ENCODE data around the gene GALNT7. TPM values are rescaled to one million over a fixed set of nuclear protein-coding genes. Genes with fewer than 3 reads are reported as not detected.

GALNT7 gene
- total RNA-seq, 1 donor from 2014 or later, result 26.0 TPM

- TF ChIP-seq CTCF (IDR thresholded peaks at IDR 0.05), result no peak
- Mint-ChIP-seq H3K27me3 (ENCODE audit: low read depth) (peaks cover 2% of the 10 kb centered on the region), H3K9me3 (ENCODE audit: low read depth) (no peaks in the 10 kb centered on the region), H3K4me3 (ENCODE audit: unreplicated experiment) (no peak overlapping the region), H3K36me3 (ENCODE audit: low read depth) (no peaks in the 10 kb centered on the region), H3K4me1 (ENCODE audit: low read depth) (peaks cover 11% of the 10 kb centered on the region), H3K27ac (ENCODE audit: unreplicated experiment) (no peak overlapping the region)
- DNase-seq (ENCODE audit: low spot score), result no peak
Measured at GRCh38 chr4:173243917-173244658, 75.5 kb downstream of the GALNT7 start.

GRCh38 chr4:173245952-173246351 lies 77.3 kb downstream of the GALNT7 start:
- Mint-ChIP-seq H3K27ac (ENCODE audit: unreplicated experiment) (no peak overlapping the region), H3K4me3 (ENCODE audit: unreplicated experiment) (no peak overlapping the region), H3K36me3 (ENCODE audit: low read depth) (no peaks in the 10 kb centered on the region), H3K9me3 (ENCODE audit: low read depth) (no peaks in the 10 kb centered on the region), H3K4me1 (ENCODE audit: low read depth) (peaks cover 14% of the 10 kb centered on the region), H3K27me3 (ENCODE audit: low read depth) (peaks cover 2% of the 10 kb centered on the region)
- no peak for TF ChIP-seq CTCF (IDR thresholded peaks at IDR 0.05)
- DNase-seq (ENCODE audit: low spot score), result no peak

- peaks cover 22% of the 10 kb centered on the region for H3K4me1 Mint-ChIP-seq (ENCODE audit: low read depth)
- no peak overlapping the region for H3K4me3 Mint-ChIP-seq (ENCODE audit: unreplicated experiment)
- no peaks in the 10 kb centered on the region for H3K9me3 Mint-ChIP-seq (ENCODE audit: low read depth)
- H3K27ac Mint-ChIP-seq (ENCODE audit: unreplicated experiment), result no peak overlapping the region
- no peaks in the 10 kb centered on the region for H3K36me3 Mint-ChIP-seq (ENCODE audit: low read depth)
- peaks cover 2% of the 10 kb centered on the region for H3K27me3 Mint-ChIP-seq (ENCODE audit: low read depth)
- no peak for DNase-seq (ENCODE audit: low spot score)
- TF ChIP-seq CTCF (IDR thresholded peaks at IDR 0.05), result no peak
Measured at GRCh38 chr4:173246719-173247118, 78.1 kb downstream of the GALNT7 start.

GRCh38 chr4:173247321-173247720 lies 78.7 kb downstream of the GALNT7 start:
- H3K27me3 Mint-ChIP-seq (ENCODE audit: low read depth), result peaks cover 2% of the 10 kb centered on the region
- no peak overlapping the region for H3K27ac Mint-ChIP-seq (ENCODE audit: unreplicated experiment)
- no peaks in the 10 kb centered on the region for H3K36me3 Mint-ChIP-seq (ENCODE audit: low read depth)
- no peak for TF ChIP-seq CTCF (IDR thresholded peaks at IDR 0.05)
- no peak for DNase-seq (ENCODE audit: low spot score)
- no peak overlapping the region for H3K4me3 Mint-ChIP-seq (ENCODE audit: unreplicated experiment)
- H3K9me3 Mint-ChIP-seq (ENCODE audit: low read depth), result no peaks in the 10 kb centered on the region
- H3K4me1 Mint-ChIP-seq (ENCODE audit: low read depth), result peaks cover 27% of the 10 kb centered on the region

GRCh38 chr4:173248690-173249089 lies 80.1 kb downstream of the GALNT7 start:
- peaks cover 28% of the 10 kb centered on the region for H3K4me1 Mint-ChIP-seq (ENCODE audit: low read depth)
- no peak for DNase-seq (ENCODE audit: low spot score)
- no peak overlapping the region for H3K27ac Mint-ChIP-seq (ENCODE audit: unreplicated experiment)
- no peak overlapping the region for H3K4me3 Mint-ChIP-seq (ENCODE audit: unreplicated experiment)
- H3K9me3 Mint-ChIP-seq (ENCODE audit: low read depth), result peaks cover 8% of the 10 kb centered on the region
- peaks cover 2% of the 10 kb centered on the region for H3K27me3 Mint-ChIP-seq (ENCODE audit: low read depth)
- H3K36me3 Mint-ChIP-seq (ENCODE audit: low read depth), result peaks cover 3% of the 10 kb centered on the region
- no peak for TF ChIP-seq CTCF (IDR thresholded peaks at IDR 0.05)
